ENCODE data around the gene AFMID.

AFMID gene

GRCh38 chr17:78242024-78242742 lies 55.0 kb downstream of the AFMID start:
- H3K4me3 ChIP-seq (ENCODE audit: low read length): no peak overlapping the region
- no peak for TF ChIP-seq CTCF (conservative IDR thresholded peaks at IDR 0.05; ENCODE audit: low read depth, low read length)
- no peak for DNase-seq (ENCODE audit: low read depth)

- DNase-seq (ENCODE audit: low read depth): no peak
- TF ChIP-seq CTCF (conservative IDR thresholded peaks at IDR 0.05; ENCODE audit: low read depth, low read length): no peak
Measured at GRCh38 chr17:78247304-78247703, 60.1 kb downstream of the AFMID start.

GRCh38 chr17:78248051-78248914 lies 61.1 kb downstream of the AFMID start:
- DNase-seq (ENCODE audit: low read depth): no peak
- TF ChIP-seq CTCF (conservative IDR thresholded peaks at IDR 0.05; ENCODE audit: low read depth, low read length): no peak
- no peak overlapping the region for H3K4me3 ChIP-seq (ENCODE audit: low read length)

More at GRCh38 chr17:78247304-78247703, 60.1 kb downstream of the AFMID start:
- no peak overlapping the region for H3K4me3 ChIP-seq (ENCODE audit: low read length)

GRCh38 chr17:78249074-78249817 lies 62.1 kb downstream of the AFMID start:
- H3K4me3 ChIP-seq (ENCODE audit: low read length): no peak overlapping the region
- no peak for DNase-seq (ENCODE audit: low read depth)
- no peak for TF ChIP-seq CTCF (conservative IDR thresholded peaks at IDR 0.05; ENCODE audit: low read depth, low read length)

GRCh38 chr17:78249818-78250806 lies 63.0 kb downstream of the AFMID start:
- no peak overlapping the region for H3K4me3 ChIP-seq (ENCODE audit: low read length)
- DNase-seq (ENCODE audit: low read depth): no peak
- TF ChIP-seq CTCF (conservative IDR thresholded peaks at IDR 0.05; ENCODE audit: low read depth, low read length): no peak
